IMR-90 (cell line): ENCODE measurements around the gene COLEC12.

Source experiments
- POLR2A ChIP-seq: IDR thresholded peaks from 2 replicates; pipeline ENCODE4 v1.6.1; 2012; ENCODE audit warnings: mild to moderate bottlenecking, low read depth, low read length
- RFX5 ChIP-seq: IDR thresholded peaks from 2 replicates; pipeline ENCODE4 v1.8.0; 2012; ENCODE audit warnings: low read depth, mild to moderate bottlenecking, low read length, moderate library complexity
- TF ChIP-seq, protein P1 (sequence below): fragments of 150-350 bp; IDR thresholded peaks from 2 replicates; pipeline ENCODE4 v1.6.1; 2016; ENCODE audit warnings: low read depth, mild to moderate bottlenecking, low read length, moderate library complexity, borderline replicate concordance
- TF ChIP-seq, protein P2 (sequence below): conservative IDR thresholded peaks from 2 replicates; pipeline ENCODE4 v1.5.1; 2012; ENCODE audit warnings: mild to moderate bottlenecking, low read depth, low read length, improper control_type of control experiment

DNA sequence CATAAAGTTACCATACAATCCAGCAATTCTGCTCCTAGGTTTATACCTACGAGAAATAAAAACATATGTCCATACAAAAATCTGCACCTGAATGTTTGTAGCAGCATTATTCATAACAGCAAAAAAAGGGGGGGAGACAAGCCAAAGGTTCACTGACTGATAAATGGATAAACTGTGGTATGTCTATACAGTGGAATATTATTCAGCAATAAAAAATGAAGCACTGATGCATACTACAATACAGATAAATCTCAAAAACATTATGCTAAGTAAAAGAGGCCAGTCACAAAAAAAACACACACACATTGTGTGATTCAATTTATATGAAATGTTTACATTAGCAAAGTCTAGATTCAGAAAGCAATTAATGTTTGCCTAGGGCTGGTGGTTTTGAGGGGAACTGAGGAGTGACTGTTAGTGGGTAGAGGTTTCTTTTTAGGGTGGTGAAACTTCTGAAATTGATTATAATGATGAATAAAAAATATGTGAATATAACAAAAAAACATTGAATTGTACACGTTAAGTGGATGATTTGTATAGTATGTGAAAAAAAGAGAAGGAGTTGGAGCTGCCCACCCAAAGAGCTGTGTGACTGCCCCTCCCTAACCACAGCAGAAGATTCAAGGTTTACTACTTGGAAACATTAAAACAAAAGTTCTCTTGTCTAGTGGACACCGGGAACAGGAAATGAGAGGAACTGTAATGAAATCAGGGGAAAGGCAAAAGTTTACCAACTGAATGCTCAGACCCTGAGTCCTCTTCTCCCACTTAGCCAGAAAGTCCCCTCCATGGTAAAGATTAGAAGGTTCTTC, 13.4 kb downstream of the COLEC12 start:
- TF ChIP-seq, protein P1, sequence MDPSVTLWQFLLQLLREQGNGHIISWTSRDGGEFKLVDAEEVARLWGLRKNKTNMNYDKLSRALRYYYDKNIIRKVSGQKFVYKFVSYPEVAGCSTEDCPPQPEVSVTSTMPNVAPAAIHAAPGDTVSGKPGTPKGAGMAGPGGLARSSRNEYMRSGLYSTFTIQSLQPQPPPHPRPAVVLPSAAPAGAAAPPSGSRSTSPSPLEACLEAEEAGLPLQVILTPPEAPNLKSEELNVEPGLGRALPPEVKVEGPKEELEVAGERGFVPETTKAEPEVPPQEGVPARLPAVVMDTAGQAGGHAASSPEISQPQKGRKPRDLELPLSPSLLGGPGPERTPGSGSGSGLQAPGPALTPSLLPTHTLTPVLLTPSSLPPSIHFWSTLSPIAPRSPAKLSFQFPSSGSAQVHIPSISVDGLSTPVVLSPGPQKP: no peak
- TF ChIP-seq, protein P2, sequence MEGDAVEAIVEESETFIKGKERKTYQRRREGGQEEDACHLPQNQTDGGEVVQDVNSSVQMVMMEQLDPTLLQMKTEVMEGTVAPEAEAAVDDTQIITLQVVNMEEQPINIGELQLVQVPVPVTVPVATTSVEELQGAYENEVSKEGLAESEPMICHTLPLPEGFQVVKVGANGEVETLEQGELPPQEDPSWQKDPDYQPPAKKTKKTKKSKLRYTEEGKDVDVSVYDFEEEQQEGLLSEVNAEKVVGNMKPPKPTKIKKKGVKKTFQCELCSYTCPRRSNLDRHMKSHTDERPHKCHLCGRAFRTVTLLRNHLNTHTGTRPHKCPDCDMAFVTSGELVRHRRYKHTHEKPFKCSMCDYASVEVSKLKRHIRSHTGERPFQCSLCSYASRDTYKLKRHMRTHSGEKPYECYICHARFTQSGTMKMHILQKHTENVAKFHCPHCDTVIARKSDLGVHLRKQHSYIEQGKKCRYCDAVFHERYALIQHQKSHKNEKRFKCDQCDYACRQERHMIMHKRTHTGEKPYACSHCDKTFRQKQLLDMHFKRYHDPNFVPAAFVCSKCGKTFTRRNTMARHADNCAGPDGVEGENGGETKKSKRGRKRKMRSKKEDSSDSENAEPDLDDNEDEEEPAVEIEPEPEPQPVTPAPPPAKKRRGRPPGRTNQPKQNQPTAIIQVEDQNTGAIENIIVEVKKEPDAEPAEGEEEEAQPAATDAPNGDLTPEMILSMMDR: no peak
- TF ChIP-seq POLR2A (no peak), RFX5 (no peak)
